ENCODE data around the gene RNASE8.

The RNASE8 gene

DNA sequence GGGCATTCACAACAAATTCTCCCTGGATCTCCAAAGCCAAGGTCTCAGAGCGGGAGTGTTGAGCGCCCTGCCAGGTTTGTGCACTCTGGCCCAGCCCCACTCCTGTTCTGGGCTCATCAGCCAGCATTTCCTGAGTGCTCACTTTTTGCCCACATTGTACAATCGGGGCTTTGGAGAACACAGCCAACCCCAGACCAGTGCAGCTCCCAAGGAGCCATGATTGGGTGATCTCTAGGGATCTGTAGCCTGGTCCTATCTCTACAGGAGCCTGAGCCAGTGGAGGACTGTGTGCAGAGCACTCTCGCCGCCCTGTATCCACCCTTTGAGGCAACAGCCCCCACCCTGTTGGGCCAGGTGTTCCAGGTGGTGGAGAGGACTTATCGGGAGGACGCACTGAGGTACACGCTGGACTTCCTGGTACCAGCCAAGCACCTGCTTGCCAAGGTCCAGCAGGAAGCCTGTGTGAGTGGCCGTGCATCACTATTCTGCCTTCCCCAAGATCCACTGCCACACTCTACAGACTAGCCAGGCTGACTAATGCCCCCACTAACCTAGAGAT, 15.2 kb downstream of the RNASE8 start:
- DNase-seq (ENCODE audit: low read depth in 2 of 2) = no peak

DNA sequence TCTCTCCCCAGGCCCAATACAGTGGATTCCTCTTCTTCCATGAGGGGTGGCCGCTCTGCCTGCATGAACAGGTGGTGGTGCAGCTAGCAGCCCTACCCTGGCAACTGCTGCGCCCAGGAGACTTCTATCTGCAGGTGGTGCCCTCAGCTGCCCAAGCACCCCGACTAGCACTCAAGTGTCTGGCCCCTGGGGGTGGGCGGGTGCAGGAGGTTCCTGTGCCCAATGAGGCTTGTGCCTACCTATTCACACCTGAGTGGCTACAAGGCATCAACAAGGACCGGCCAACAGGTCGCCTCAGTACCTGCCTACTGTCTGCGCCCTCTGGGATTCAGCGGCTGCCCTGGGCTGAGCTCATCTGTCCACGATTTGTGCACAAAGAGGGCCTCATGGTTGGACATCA, 16.3 kb downstream of the RNASE8 start:
- DNase-seq (ENCODE audit: low read depth in 2 of 2) = no peak

DNA sequence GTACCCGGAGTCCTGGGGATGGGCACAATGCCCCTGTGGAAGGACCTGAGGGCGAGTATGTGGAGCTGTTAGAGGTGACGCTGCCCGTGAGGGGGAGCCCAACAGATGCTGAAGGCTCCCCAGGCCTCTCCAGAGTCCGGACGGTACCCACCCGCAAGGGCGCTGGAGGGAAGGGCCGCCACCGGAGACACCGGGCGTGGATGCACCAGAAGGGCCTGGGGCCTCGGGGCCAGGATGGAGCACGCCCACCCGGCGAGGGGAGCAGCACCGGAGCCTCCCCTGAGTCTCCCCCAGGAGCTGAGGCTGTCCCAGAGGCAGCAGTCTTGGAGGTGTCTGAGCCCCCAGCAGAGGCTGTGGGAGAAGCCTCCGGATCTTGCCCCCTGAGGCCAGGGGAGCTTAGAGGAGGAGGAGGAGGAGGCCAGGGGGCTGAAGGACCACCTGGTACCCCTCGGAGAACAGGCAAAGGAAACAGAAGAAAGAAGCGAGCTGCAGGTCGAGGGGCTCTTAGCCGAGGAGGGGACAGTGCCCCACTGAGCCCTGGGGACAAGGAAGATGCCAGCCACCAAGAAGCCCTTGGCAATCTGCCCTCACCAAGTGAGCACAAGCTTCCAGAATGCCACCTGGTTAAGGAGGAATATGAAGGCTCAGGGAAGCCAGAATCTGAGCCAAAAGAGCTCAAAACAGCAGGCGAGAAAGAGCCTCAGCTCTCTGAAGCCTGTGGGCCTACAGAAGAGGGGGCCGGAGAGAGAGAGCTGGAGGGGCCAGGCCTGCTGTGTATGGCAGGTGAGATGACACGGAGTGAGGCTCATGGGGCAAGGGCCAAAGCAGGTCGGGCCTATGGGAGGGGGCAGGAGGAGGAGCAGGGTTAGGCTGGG, 17.0 kb downstream of the RNASE8 start:
- no peak for DNase-seq (ENCODE audit: low read depth in 2 of 2)

DNA sequence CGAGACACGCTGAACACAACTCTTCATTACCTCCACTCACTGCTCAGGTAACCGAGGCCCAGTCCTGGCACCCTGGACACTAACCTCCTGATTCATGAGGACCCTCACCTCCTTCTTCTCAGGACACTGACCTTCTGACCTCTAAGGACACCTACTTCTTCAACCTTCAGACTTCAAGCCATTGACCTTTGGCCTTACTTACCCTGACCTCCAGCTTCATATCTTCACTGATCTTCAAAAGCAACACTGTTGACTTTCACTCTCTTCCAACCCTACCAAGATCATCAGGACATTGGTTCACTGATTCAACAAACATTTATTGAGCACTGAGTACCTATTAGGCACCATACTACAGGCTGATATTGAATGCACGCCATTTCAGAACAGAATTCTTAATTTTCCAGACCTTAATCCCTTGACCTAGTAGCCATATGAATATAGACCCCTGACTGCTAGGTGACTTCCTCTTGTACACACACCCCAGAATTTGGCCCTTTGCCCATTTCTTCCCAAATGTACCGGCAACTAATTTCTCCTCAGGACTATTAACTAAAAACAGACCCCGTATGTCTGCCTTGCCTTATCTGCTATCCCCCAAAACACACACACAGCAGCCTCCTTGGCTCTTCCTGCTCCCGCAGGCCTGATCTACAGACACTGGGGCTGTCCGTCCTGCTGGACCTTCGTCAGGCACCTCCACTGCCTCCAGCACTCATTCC, 18.3 kb downstream of the RNASE8 start:
- no peak for DNase-seq (ENCODE audit: low read depth in 2 of 2)

DNA sequence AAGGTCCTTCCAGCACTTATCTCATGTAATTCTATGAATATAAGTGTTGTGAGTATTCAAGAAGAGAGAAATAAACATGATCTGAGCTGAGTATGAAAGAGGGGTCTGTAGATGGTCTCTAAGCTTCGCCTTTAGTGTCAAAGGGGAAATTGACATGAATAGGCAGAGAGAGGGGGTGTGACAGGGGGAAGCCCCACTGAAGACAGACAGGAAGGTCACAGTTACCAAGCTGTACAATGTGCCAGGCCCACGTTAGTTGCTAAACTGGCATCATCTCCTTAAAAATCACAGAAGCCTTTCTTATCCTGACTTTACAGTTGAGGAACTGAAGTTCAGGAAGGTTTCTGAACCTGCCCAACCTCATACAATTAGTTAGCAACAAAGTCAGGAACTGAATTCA, 20.1 kb downstream of the RNASE8 start:
- DNase-seq (ENCODE audit: low read depth in 2 of 2) = no peak

DNA sequence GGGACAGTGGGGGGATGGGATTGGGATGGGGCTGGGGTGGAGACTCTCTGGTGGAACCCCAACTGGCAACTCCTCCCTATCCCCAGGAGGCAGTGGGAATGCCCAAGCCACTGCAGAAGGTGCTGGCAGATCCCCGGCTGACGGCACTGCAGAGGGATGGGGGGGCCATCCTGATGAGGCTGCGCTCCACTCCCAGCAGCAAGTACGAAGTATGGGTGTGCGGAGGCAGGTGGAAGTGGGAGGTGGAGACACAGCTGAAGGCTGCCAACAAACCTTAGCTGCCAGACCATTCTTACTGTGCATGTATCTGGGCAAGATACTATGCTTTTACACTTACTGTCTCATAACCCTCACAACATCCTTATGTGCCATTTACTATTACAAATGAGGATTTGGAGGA, 20.7 kb downstream of the RNASE8 start:
- DNase-seq (ENCODE audit: low read depth in 2 of 2) = no peak

DNA sequence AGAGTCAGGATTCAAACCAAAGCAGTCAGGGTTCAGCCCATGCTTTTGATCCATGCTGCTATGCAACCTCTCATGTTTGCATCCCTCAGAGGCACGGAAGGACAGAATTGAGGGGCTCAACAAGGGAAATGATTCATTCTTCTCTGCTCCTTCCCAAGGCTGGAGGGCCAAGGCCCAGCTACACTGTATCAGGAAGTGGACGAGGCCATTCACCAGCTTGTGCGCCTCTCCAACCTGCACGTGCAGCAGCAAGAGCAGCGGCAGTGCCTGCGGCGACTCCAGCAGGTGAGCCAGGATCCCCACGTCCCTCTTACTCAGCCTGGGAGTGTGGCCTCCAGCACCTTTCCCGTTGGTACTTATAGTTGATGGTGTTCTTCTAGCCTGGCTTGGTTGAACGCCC, 21.1 kb downstream of the RNASE8 start:
- DNase-seq (ENCODE audit: low read depth in 2 of 2) = no peak

DNA sequence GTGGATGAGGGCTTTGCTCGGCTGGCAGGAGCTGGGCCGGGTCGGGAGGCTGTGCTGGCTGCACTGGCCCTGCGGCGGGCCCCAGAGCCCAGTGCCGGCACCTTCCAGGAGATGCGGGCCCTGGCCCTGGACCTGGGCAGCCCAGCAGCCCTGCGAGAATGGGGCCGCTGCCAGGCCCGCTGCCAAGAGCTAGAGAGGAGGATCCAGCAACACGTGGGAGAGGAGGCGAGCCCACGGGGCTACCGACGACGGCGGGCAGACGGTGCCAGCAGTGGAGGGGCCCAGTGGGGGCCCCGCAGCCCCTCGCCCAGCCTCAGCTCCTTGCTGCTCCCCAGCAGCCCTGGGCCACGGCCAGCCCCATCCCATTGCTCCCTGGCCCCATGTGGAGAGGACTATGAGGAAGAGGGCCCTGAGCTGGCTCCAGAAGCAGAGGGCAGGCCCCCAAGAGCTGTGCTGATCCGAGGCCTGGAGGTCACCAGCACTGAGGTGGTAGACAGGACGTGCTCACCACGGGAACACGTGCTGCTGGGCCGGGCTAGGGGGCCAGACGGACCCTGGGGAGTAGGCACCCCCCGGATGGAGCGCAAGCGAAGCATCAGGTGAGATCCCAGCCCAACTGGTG, 24.0 kb downstream of the RNASE8 start:
- DNase-seq (ENCODE audit: low read depth in 2 of 2) = no peak

DNA sequence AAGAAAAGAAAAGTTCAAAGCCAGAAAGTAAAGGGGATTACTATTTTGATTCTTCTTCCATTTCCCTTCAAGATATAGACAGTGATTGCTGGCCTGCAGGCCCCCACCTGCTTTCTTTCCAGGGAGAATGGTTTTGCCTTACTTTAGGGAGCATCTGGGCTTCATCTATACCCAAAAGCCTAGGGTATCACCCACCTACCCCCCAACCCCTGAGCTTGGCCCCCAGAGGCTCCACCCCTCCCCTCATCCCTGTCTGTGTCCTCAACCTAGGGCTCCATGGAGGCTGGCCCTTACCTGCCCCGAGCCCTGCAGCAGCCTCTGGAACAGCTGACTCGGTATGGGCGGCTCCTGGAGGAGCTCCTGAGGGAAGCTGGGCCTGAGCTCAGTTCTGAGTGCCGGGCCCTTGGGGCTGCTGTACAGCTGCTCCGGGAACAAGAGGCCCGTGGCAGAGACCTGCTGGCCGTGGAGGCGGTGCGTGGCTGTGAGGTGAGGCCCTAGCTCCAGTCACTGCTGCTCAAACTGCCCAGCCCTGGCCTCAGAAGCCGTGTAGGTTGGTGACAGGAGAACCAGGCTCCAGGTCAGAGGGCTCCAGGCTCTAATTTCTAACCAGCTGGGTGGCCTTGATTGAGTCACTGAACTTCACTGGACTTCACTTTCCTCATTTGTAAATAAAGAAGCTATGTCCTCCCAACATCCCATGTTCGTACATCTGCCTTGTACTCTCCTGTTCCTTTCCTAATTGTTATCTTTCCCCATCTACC, 26.1 kb downstream of the RNASE8 start:
- no peak for DNase-seq (ENCODE audit: low read depth in 2 of 2)

DNA sequence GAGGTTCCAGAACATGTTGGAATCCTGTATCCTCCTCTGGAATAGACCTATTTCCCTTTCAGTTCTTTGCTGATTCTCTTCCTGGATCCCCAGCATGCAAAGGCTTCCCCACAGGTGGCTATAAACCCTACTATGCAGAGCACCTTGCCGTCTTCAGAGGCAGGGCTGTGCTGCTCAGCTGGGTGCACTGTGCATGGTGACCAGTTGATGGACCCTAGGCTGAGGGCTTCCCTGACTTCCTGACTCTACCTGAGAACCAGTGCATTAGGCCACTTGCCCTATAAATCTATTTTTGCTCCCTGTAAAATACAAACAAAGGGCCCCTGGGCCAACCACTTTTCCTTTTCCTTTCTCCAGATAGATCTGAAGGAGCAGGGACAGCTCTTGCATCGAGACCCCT, 26.8 kb downstream of the RNASE8 start:
- no peak for DNase-seq (ENCODE audit: low read depth in 2 of 2)

DNA sequence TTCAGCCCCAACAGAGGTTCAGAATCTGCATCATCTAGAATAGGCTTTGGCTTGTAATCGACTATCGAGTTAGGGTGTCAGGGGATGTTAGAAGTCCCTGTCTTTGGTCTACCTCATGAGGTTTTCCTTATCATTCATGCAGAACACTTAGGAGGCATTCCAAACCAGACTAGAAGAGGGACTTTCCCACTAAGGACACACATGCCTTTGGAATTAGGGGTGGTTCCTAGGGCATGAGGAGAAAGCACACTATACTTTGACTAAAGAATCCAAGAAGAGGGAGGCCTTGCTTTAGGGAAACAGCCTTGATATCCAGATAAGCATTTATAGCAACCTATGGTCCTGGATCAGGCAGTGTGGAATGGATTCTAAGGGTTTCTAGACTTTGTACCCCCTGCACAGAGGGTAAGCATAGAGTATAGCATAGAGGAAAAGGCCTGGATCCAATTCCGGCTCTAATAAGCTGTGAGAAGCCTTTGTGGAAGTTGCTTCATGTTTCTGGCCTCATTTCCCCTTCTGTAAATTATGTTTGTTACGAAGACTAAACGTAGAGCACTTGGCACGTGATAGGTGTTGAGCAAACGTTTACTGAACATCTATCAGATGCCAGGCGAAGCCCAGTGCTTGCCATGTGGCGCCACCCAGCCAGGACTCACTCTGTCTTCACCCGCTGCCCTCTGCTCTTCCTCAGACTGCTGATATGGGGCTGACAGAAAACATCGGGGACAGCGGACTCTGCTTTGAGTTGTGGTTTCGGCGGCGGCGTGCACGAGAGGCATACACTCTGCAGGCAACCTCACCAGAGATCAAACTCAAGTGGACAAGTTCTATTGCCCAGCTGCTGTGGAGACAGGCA, 27.6 kb downstream of the RNASE8 start:
- no peak for DNase-seq (ENCODE audit: low read depth in 2 of 2)

DNA sequence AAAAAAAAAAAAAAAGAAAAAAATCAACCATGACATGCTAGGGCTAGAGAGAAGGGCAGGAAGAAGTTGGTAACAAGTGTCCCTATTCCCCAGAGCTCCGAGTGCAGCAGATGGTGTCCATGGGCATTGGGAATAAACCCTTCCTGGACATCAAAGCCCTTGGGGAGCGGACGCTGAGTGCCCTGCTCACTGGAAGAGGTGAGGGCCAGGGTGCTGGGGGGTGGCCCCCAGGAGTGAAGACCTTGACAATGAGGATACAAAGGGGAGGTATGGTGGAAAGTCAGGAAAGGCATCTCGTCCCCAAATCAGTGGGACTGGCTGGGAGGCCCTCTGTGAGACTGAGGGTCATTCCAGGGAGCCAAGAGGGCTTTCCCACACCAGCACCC, 29.3 kb downstream of the RNASE8 start:
- no peak for DNase-seq (ENCODE audit: low read depth in 2 of 2)

DNA sequence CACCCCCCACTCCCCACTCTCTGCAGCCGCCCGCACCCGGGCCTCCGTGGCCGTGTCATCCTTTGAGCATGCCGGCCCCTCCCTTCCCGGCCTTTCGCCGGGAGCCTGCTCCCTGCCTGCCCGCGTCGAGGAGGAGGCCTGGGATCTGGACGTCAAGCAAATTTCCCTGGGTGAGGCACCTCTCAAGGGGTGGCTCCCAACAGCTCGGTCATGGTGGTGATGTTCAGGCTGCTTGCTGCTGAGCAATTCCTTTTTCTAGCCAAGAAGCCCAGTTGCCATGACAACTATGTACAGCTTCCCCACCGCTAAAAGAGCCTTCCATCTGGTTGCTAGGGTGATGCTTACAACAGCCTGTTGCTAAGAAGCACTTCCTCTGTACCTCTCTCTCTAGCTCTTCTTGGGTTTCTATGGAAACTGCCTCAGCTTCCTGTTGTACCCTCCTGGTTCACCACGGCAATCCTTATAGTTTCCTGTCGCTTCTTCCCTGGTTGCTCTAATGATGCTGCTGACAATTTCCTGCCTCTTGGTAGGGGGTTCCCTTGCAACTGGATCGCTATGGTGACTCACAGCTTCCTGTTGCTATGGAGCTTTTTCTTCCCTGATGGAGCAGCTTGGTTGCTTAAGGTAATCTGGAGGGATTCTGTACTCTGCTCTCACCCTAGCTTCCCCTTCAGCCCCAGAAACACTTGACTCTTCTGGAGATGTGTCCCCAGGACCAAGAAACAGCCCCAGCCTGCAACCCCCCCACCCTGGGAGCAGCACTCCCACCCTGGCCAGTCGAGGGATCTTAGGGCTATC, 29.9 kb downstream of the RNASE8 start:
- DNase-seq (ENCODE audit: low read depth in 2 of 2) = no peak

DNA sequence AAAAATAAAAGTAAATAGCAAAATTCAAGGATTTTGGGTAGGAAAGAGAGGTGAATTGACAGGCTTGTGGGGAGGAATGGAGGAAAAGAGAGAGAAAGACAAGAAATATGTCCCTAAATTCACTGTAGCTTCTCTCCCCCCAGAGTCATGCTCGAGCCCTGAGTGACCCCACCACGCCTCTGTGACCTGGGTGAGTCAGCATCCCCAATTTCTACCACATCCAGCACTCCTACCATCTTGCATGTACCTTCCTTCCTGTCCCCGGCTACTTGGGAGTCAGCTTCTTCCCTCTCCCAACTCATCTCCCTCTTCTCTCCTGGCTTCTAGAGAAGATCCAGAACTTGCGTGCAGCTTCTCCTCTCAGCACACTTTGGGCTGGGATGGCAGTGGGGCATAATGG, 31.1 kb downstream of the RNASE8 start:
- no peak for DNase-seq (ENCODE audit: low read depth in 2 of 2)

DNA sequence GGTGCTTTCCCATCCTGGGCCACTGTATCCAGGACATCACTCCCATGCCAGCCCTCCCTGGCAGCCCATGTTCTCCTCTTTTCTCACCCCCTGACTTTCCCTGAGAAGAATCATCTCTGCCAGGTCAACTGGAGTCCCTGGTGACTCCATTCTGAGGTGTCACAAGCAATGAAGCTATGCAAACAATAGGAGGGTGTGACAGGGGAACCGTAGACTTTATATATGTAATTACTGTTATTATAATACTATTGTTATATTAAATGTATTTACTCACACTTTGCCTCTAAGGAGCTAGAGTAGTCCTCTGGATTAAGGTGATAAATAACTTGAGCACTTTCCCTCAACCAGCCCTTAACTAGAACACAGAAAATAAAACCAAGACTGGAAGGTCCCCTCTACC, 31.6 kb downstream of the RNASE8 start:
- no peak for DNase-seq (ENCODE audit: low read depth in 2 of 2)

DNA sequence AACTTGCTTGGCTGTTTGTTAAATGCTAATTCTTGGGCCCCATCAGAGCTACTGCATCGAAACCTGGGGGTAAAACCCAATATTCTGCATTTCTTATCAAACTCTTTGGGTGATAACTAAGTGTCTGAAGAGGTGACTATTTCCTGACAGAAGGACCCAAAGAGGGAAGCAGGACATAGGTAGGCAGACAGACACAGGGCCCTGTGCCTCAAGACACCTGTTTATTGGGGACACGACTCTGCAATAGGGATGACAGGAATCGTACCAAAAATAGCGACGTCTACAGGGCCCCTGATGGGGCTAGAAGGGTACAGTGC, 32.2 kb downstream of the RNASE8 start:
- DNase-seq (ENCODE audit: low read depth in 2 of 2) = no peak

DNA sequence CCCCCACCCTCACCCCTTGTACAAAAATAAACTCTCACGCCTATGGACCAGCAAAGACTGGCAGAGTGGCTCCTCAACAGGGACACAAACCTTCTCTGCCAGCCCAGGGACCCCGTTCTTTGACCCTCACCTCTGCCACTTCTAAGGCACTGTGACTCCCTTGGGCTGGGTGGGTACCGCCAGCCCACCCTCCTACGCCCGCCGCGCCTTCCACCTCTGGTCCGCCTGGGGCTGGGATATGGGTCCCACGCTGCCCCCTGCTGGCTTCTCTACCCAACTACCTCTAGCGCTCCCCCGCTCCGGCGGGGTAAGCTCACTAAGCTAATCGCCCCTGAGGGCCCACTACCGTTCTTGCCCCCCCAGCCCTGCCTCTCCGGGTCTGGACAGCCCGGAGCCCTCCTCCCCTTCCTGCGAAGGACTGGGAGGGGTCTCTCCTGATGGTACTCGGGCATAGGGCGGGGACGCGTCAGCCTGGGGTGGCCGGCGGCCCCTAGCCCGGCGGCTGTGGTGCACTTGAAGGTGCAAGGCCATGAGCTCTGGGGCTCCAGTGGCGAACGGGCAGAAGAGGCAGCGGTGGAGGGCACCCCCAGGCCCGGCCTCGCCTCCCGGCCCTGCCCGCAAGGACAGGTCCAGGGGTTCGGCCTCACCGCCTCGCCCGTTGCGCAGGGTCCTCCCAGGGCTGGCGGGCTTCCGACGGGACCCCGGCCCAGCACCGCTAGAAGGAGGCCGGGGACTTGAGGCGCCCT, 32.7 kb downstream of the RNASE8 start:
- peak in 1 of 2 donors; percentile 53 for DNase-seq (ENCODE audit: low read depth in 2 of 2)

DNA sequence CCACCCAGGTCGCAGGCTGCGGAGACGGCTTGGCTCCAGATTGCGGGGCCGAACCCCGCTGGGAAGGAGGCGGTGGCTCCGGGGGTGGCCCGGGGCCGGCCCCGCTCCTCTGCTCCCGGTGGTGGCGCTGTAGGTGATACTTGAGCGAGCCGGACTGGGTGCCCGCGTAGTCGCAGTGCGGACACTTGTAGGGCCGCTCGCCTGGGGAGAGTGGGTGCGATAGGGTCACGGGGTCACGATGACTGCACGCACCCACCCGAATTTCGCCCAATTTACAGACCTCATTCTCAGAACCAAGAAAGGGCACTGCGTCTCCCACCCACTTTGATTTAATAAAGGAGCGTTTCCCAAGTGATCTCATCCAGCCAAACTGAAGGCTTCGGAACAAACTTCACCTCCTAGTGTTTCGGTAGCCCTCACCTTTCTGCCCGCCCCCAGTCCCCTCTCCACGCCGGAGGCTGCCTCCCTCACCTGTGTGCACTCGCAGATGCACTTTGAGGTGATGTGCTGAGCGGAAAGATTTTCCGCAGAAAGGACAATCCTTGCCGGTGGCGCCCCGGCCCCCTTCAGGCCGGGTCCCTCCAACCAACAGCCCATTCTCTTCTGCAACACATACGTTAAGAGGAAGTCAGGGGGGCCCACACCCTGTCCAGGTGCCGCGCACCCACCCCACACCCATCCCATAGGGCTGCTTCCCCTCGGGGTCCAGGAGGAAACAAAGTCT, 33.5 kb downstream of the RNASE8 start:
- DNase-seq (ENCODE audit: low read depth in 2 of 2) = no peak

DNA sequence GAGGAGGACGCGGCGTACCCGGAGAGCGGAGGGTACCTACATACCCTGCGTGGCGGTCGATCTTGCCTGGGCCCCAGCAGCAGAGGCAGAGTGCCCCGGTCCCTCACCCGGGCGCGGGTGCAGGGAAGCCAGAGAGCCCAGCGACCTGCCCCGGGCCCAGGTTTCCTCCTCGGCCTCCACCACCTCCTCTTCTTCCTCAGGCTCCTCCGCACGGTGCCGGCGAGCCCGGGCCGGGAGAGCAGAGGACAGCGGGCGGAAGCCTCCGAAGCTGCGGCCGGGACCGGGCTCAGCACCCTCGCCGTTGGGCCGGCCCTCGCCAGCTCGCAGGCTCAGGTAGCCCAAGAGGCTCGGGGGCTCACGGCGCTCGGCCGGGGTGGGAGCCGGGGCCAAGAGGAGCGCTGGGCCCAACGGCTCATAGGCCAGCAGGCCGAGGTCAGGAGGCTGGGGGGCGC, 34.2 kb downstream of the RNASE8 start:
- no peak for DNase-seq (ENCODE audit: low read depth in 2 of 2)

All from stimulated activated CD4-positive, alpha-beta T cell treated with anti-CD3 and anti-CD28 coated beads, Interleukin-4, amount 100 ng/mL, for 48 hours (primary cell).